ENCODE results near the gene DNAH6. TPM values are rescaled to one million over a fixed set of nuclear protein-coding genes. Genes with fewer than 3 reads are reported as not detected.

The DNAH6 gene
- total and polyA plus RNA-seq, 2 experiments from 2014 or later = 0.11 TPM; not detected in 1

DNA sequence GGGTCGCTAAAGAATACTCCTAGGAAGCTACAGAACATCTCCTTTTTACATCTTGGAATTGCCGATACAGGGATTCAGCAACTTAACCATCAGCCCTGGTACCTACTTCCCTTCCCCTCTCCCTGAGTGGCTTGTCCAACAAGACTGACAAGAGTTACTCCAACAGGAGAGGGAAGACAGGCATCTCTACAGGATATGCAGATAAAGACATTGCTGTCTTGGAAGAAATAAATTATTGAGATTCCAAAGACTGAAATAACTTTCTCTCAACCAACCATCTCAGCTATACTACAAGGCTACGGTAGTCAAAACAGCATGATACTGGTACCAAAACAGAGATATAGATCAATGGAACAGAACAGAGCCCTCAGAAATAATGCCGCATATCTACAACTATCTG is 277.3 kb downstream of the DNAH6 start:
- 71% methylated on average over 4 of the region's 4 CpGs for WGBS, 2 experiments (ENCODE audit: low coverage in 1 of 2, low lambda C conversion rate in 2 of 2, missing lambda C conversion rate in 2 of 2)
- Histone ChIP-seq H3K9me2 (ENCODE audit: insufficient read depth) (no peaks in the 10 kb centered on the region), H3K27me3 (replicated peaks; ENCODE audit: insufficient read depth) (no peaks in the 10 kb centered on the region), H3K79me2 (ENCODE audit: insufficient read depth) (no peaks in the 10 kb centered on the region), H3K27ac (no peak overlapping the region), H4K20me1 (ENCODE audit: insufficient read depth) (no peaks in the 10 kb centered on the region), H3K4me3 (no peak overlapping the region), H3K9me3 (ENCODE audit: low read depth) (no peaks in the 10 kb centered on the region), H3F3A (ENCODE audit: insufficient read depth) (no peaks in the 10 kb centered on the region), H3K9ac (no peak overlapping the region), H3K4me2 (ENCODE audit: unreplicated experiment) (no peak overlapping the region), H2AFZ (no peak overlapping the region), H3K4me1 (ENCODE audit: insufficient read depth) (no peaks in the 10 kb centered on the region), H3K36me3 (ENCODE audit: low read depth) (no peaks in the 10 kb centered on the region)
- TF ChIP-seq EZH2phosphoT487 (IDR thresholded peaks at IDR 0.05; ENCODE audit: insufficient read depth, low read depth) (no peak), EZH2 (IDR thresholded peaks at IDR 0.05; ENCODE audit: insufficient read depth, poor library complexity, severe bottlenecking) (no peak)
- in situ Hi-C loops (cut with MboI) = no loop called here
- no peak for DNase-seq

DNA sequence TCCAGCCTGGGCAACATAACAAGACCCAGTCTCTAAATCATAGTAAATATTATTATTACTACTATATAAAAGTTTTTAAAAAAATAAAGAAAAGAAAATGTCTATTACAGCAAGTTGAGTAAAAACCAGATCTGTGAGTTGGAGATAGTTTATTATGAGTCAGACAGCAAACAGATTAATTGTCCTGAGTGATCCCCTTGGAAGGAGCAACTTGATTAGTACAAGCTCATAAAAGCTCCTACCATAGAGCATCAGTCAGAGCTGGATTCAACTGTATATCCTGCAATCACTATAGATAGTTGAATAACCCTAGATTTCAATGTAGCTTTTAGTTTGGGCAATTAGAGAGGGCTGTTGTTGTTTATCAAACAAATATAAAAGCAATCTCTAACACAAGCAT is 280.5 kb downstream of the DNAH6 start:
- H2AFZ ChIP-seq = no peak overlapping the region

DNA sequence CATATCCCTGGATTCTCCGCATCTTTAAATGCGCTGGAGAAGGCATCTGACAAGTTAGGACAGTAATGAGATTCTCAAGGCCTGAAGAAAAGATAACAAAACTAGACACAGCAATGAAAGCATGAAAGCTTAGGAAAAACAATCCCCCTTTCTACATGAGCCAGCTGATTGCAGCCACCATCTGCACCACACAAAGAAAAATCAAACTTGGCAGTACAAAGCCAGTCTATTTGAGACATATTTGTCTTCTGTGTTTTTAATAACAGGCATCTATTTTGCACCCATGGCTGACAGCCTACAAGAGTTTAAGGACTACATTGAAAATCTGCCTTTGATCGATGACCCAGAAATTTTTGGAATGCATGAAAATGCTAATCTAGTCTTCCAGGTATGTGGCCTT is 281.0 kb downstream of the DNAH6 start:
- Histone ChIP-seq H3K9ac (no peak overlapping the region), H3K4me3 (no peak overlapping the region), H3K36me3 (ENCODE audit: low read depth) (no peaks in the 10 kb centered on the region), H3K9me2 (ENCODE audit: insufficient read depth) (no peaks in the 10 kb centered on the region), H3F3A (ENCODE audit: insufficient read depth) (no peaks in the 10 kb centered on the region), H4K20me1 (ENCODE audit: insufficient read depth) (no peaks in the 10 kb centered on the region), H3K4me2 (ENCODE audit: unreplicated experiment) (no peak overlapping the region), H2AFZ (no peak overlapping the region), H3K79me2 (ENCODE audit: insufficient read depth) (no peaks in the 10 kb centered on the region), H3K27me3 (replicated peaks; ENCODE audit: insufficient read depth) (no peaks in the 10 kb centered on the region), H3K4me1 (ENCODE audit: insufficient read depth) (no peaks in the 10 kb centered on the region), H3K27ac (no peak overlapping the region), H3K9me3 (ENCODE audit: low read depth) (no peaks in the 10 kb centered on the region)
- WGBS, 2 experiments (ENCODE audit: low coverage in 1 of 2, low lambda C conversion rate in 2 of 2, missing lambda C conversion rate in 2 of 2) = 90 to 91% methylated on average over 3 of the region's 3 CpGs
- no peak for TF ChIP-seq EZH2 (IDR thresholded peaks at IDR 0.05; ENCODE audit: insufficient read depth, poor library complexity, severe bottlenecking)
- TF ChIP-seq EZH2phosphoT487 (IDR thresholded peaks at IDR 0.05; ENCODE audit: insufficient read depth, low read depth) = no peak
- DNase-seq = no peak
- in situ Hi-C loops (cut with MboI) = no loop called here

More for the DNA sequence above, 280.5 kb downstream of the DNAH6 start:
- Histone ChIP-seq H3K9ac (no peak overlapping the region), H3K27me3 (replicated peaks; ENCODE audit: insufficient read depth) (no peaks in the 10 kb centered on the region), H3K4me2 (ENCODE audit: unreplicated experiment) (no peak overlapping the region), H3K79me2 (ENCODE audit: insufficient read depth) (no peaks in the 10 kb centered on the region), H3K27ac (no peak overlapping the region), H3K9me2 (ENCODE audit: insufficient read depth) (no peaks in the 10 kb centered on the region), H3K36me3 (ENCODE audit: low read depth) (no peaks in the 10 kb centered on the region), H3K4me3 (no peak overlapping the region), H3F3A (ENCODE audit: insufficient read depth) (no peaks in the 10 kb centered on the region), H3K4me1 (ENCODE audit: insufficient read depth) (no peaks in the 10 kb centered on the region), H3K9me3 (ENCODE audit: low read depth) (no peaks in the 10 kb centered on the region), H4K20me1 (ENCODE audit: insufficient read depth) (no peaks in the 10 kb centered on the region)
- TF ChIP-seq EZH2phosphoT487 (IDR thresholded peaks at IDR 0.05; ENCODE audit: insufficient read depth, low read depth) = no peak
- no peak for TF ChIP-seq EZH2 (IDR thresholded peaks at IDR 0.05; ENCODE audit: insufficient read depth, poor library complexity, severe bottlenecking)
- DNase-seq = no peak
- in situ Hi-C loops (cut with MboI) = no loop called here

DNA sequence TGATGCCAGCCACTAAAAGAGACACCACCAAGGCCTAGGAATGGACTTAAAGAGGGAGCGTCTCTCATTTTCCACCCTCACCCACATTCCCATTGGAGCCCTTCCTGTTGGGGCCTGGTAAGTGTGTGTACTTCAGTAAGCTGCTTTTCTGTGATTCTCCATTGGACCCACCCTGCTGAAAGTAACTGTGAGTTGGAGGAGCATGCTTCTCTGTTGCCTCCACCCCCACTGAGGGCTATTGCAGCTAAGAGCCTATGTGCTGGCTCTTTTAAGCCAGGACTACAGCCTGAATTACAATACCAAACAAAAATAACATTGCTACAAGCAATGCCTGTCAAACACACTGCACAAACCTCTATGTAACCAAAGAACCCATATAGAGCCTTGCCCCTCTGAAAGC is 283.5 kb downstream of the DNAH6 start:
- WGBS, 2 experiments (ENCODE audit: low coverage in 1 of 2, low lambda C conversion rate in 2 of 2, missing lambda C conversion rate in 2 of 2) = 93 to 100% methylated on average over 1 of the region's 1 CpG
- Histone ChIP-seq H3K9me2 (ENCODE audit: insufficient read depth) (no peaks in the 10 kb centered on the region), H3K9me3 (ENCODE audit: low read depth) (no peaks in the 10 kb centered on the region), H3K27me3 (replicated peaks; ENCODE audit: insufficient read depth) (no peaks in the 10 kb centered on the region), H3F3A (ENCODE audit: insufficient read depth) (no peaks in the 10 kb centered on the region), H3K36me3 (ENCODE audit: low read depth) (no peaks in the 10 kb centered on the region), H3K79me2 (ENCODE audit: insufficient read depth) (no peaks in the 10 kb centered on the region), H4K20me1 (ENCODE audit: insufficient read depth) (no peaks in the 10 kb centered on the region), H3K27ac (no peak overlapping the region), H2AFZ (no peak overlapping the region), H3K4me2 (ENCODE audit: unreplicated experiment) (no peak overlapping the region), H3K9ac (no peak overlapping the region), H3K4me3 (no peak overlapping the region), H3K4me1 (ENCODE audit: insufficient read depth) (peaks cover under 1% of the 10 kb centered on the region)
- TF ChIP-seq EZH2 (IDR thresholded peaks at IDR 0.05; ENCODE audit: insufficient read depth, poor library complexity, severe bottlenecking) = no peak
- no peak for TF ChIP-seq EZH2phosphoT487 (IDR thresholded peaks at IDR 0.05; ENCODE audit: insufficient read depth, low read depth)
- no peak for DNase-seq
- in situ Hi-C loops (cut with MboI) = no loop called here

DNA sequence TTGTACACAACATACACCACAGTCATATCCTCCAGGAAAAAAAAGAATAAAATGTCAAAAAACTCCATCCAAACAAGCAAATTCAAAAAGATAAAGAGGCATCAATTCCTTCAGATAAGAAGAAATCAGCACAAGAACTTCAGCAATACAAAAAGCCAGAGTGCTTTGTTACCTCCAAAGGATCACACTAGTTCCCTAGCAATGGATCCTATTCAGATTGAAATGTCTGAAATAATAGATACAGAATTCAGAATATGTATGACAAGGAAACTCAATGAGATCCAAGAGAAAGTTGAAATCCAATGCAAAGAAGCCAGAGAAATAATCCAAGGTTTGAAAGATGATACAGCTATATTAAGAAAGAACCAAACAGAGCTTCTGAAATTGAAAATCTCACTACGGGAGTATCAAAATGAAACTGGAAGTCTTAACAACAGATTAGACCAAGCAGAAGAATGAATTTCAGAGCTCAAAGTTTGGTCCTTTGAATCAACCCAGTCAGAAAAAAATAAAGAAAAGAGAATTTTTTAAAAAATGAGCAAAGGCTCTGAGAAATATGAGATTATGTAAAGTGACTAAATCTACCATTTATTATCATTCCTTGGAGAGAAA is 284.0 kb downstream of the DNAH6 start:
- in situ Hi-C loops (cut with MboI) = no loop called here
- no peaks in the 10 kb centered on the region for H3K79me2 ChIP-seq (ENCODE audit: insufficient read depth)
- peaks cover 4% of the 10 kb centered on the region for H3F3A ChIP-seq (ENCODE audit: insufficient read depth)
- no peak for TF ChIP-seq EZH2phosphoT487 (IDR thresholded peaks at IDR 0.05; ENCODE audit: insufficient read depth, low read depth)
- no peak for TF ChIP-seq EZH2 (IDR thresholded peaks at IDR 0.05; ENCODE audit: insufficient read depth, poor library complexity, severe bottlenecking)
- H2AFZ ChIP-seq = no peak overlapping the region
- no peak overlapping the region for H3K27ac ChIP-seq
- H3K9me3 ChIP-seq (ENCODE audit: low read depth) = no peaks in the 10 kb centered on the region
- 81 to 83% methylated on average over 1 of the region's 1 CpG for WGBS, 2 experiments (ENCODE audit: low coverage in 1 of 2, low lambda C conversion rate in 2 of 2, missing lambda C conversion rate in 2 of 2)
- H3K9me2 ChIP-seq (ENCODE audit: insufficient read depth) = no peaks in the 10 kb centered on the region
- peaks cover 6% of the 10 kb centered on the region for H3K4me1 ChIP-seq (ENCODE audit: insufficient read depth)
- H3K27me3 ChIP-seq (replicated peaks; ENCODE audit: insufficient read depth) = no peaks in the 10 kb centered on the region
- H3K36me3 ChIP-seq (ENCODE audit: low read depth) = no peaks in the 10 kb centered on the region
- H3K4me3 ChIP-seq = no peak overlapping the region
- DNase-seq = no peak
- no peaks in the 10 kb centered on the region for H4K20me1 ChIP-seq (ENCODE audit: insufficient read depth)
- no peak overlapping the region for H3K9ac ChIP-seq
- no peak overlapping the region for H3K4me2 ChIP-seq (ENCODE audit: unreplicated experiment)

All from GM23248 (cell line).